H9 (cell line): ENCODE data around the gene WDPCP. TPM values are rescaled to one million over a fixed set of nuclear protein-coding genes. Genes with fewer than 3 reads are reported as not detected.
A peak's percentile ranks its signal among the peaks of the same experiment; 100 is the strongest.

Source experiments
- DNase-seq: peaks from one replicate; pipeline ENCODE4 v3.0.0-alpha.2; 2017
- H2AFZ ChIP-seq: one replicate; pipeline ENCODE4 v1.6.1; 2013; ENCODE audit warnings: mild to moderate bottlenecking, low read length, control low read depth, moderate library complexity
- H2AK5ac ChIP-seq: 2 replicates; pipeline ENCODE4 v1.6.1; 2013; ENCODE audit warnings: low read length, control low read depth, mixed read lengths; ENCODE audit not compliant: insufficient read length
- H2BK120ac ChIP-seq: one replicate; pipeline ENCODE4 v1.6.1; 2013; ENCODE audit warnings: low read depth, mild to moderate bottlenecking, low read length, control low read depth, inconsistent platforms; ENCODE audit not compliant: poor library complexity, severe bottlenecking
- H2BK12ac ChIP-seq: 2 replicates; pipeline ENCODE4 v1.6.1; 2013; ENCODE audit warnings: low read length, control low read depth, mixed read lengths, low read depth; ENCODE audit not compliant: insufficient read length
- H2BK15ac ChIP-seq: 2 replicates; pipeline ENCODE4 v1.6.1; 2013; ENCODE audit warnings: low read depth, low read length, control low read depth
- H2BK20ac ChIP-seq: one replicate; pipeline ENCODE4 v1.6.1; 2013; ENCODE audit warnings: low read depth, mild to moderate bottlenecking, low read length, control low read depth, inconsistent platforms; ENCODE audit not compliant: poor library complexity, severe bottlenecking
- H2BK5ac ChIP-seq: 2 replicates; pipeline ENCODE4 v1.6.1; 2013; ENCODE audit warnings: low read length, control low read depth, mixed read lengths; ENCODE audit not compliant: insufficient read length
- H3K14ac ChIP-seq: 2 replicates; pipeline ENCODE4 v1.6.1; 2013; ENCODE audit warnings: low read length, control low read depth; ENCODE audit not compliant: insufficient read depth
- H3K18ac ChIP-seq: 2 replicates; pipeline ENCODE4 v1.6.1; 2013; ENCODE audit warnings: low read depth, mild to moderate bottlenecking, mixed read lengths, low read length, control low read depth; ENCODE audit not compliant: insufficient read length
- H3K23ac ChIP-seq: 2 replicates; pipeline ENCODE4 v1.6.1; 2013; ENCODE audit warnings: low read length, control low read depth, mixed read lengths, low read depth; ENCODE audit not compliant: insufficient read length
- H3K23me2 ChIP-seq: 2 replicates; pipeline ENCODE4 v1.6.1; 2013; ENCODE audit warnings: low read depth, mild to moderate bottlenecking, mixed read lengths, low read length, control low read depth; ENCODE audit not compliant: insufficient read length, poor library complexity, severe bottlenecking
- H3K27ac ChIP-seq: 2 replicates; pipeline ENCODE4 v1.5.1; 2013; ENCODE audit warnings: low read length, control low read depth, mixed read lengths, low read depth; ENCODE audit not compliant: insufficient read length
- H3K27me3 ChIP-seq: 2 replicates; pipeline ENCODE4 v1.6.1; 2013; ENCODE audit warnings: low read length, control low read depth, inconsistent platforms; ENCODE audit not compliant: insufficient read depth
- H3K4ac ChIP-seq: 2 replicates; pipeline ENCODE4 v1.6.1; 2013; ENCODE audit warnings: low read depth, mild to moderate bottlenecking, control low read depth, inconsistent platforms, low read length, moderate library complexity
- H3K4me1 ChIP-seq: 2 replicates; pipeline ENCODE4 v1.6.1; 2013; ENCODE audit warnings: low read length, control low read depth, inconsistent platforms; ENCODE audit not compliant: insufficient read depth
- H3K4me2 ChIP-seq: 2 replicates; pipeline ENCODE4 v1.6.1; 2013; ENCODE audit warnings: low read length, control low read depth, mixed read lengths; ENCODE audit not compliant: insufficient read length, insufficient read depth
- H3K56ac ChIP-seq: 2 replicates; pipeline ENCODE4 v1.6.1; 2013; ENCODE audit warnings: low read depth, mild to moderate bottlenecking, mixed read lengths, low read length, control low read depth; ENCODE audit not compliant: insufficient read length
- H3K79me1 ChIP-seq: 2 replicates; pipeline ENCODE4 v1.6.1; 2013; ENCODE audit warnings: low read depth, mild to moderate bottlenecking, moderate library complexity, low read length, control low read depth, inconsistent platforms; ENCODE audit not compliant: insufficient read depth, poor library complexity, severe bottlenecking
- H3K79me2 ChIP-seq: 2 replicates; pipeline ENCODE4 v1.6.1; 2013; ENCODE audit warnings: low read length, control low read depth, inconsistent platforms; ENCODE audit not compliant: insufficient read depth
- H3K9ac ChIP-seq: 2 replicates; pipeline ENCODE4 v1.6.1; 2013; ENCODE audit warnings: low read length, control low read depth, mixed read lengths; ENCODE audit not compliant: insufficient read length; ENCODE audit errors: extremely low read depth
- H3K9me3 ChIP-seq: one replicate; pipeline ENCODE4 v1.6.1; 2013; ENCODE audit warnings: low read depth, low read length, inconsistent platforms; ENCODE audit not compliant: control insufficient read depth
- H3T11ph ChIP-seq: one replicate; pipeline ENCODE4 v1.6.1; 2013; ENCODE audit warnings: mild to moderate bottlenecking, low read length, control low read depth, inconsistent platforms
- H4K20me1 ChIP-seq: one replicate; pipeline ENCODE4 v1.6.1; 2013; ENCODE audit not compliant: control insufficient read depth, insufficient read length, insufficient read depth
- H4K5ac ChIP-seq: 2 replicates; pipeline ENCODE4 v1.6.1; 2013; ENCODE audit warnings: low read depth, mild to moderate bottlenecking, mixed read lengths, low read length, control low read depth; ENCODE audit not compliant: insufficient read length
- H4K8ac ChIP-seq: replicated peaks from 2 replicates; pipeline ENCODE4 v1.6.1; 2013; ENCODE audit warnings: low read length, control low read depth, mixed read lengths, low read depth; ENCODE audit not compliant: insufficient read length
- H4K91ac ChIP-seq: 2 replicates; pipeline ENCODE4 v1.6.1; 2013; ENCODE audit warnings: low read depth, mild to moderate bottlenecking, moderate library complexity, mixed read lengths, low read length, control low read depth; ENCODE audit not compliant: insufficient read length
- H3K27ac Mint-ChIP-seq, 3 experiments: 2 replicates in 2 of 3; 3 replicates in 1 of 3; pipeline ENCODE4 v1.8.0; 2020 to 2021; ENCODE audit warnings: mixed read lengths in 3 of 3, mild to moderate bottlenecking in 1 of 3, moderate library complexity in 1 of 3
- H3K27me3 Mint-ChIP-seq: 2 replicates; pipeline ENCODE4 v1.8.0; 2021; ENCODE audit warnings: low read depth, mild to moderate bottlenecking, moderate library complexity, mixed read lengths
- H3K36me3 Mint-ChIP-seq, 3 experiments: 2 replicates in 2 of 3; 3 replicates in 1 of 3; pipeline ENCODE4 v1.8.0; 2020 to 2021; ENCODE audit warnings: low read depth in 3 of 3, mixed read lengths in 3 of 3; ENCODE audit not compliant: insufficient read depth in 1 of 3
- H3K4me1 Mint-ChIP-seq, 2 experiments: 2 replicates each; pipeline ENCODE4 v1.8.0; 2020; ENCODE audit warnings: mixed read lengths in 2 of 2
- H3K4me3 Mint-ChIP-seq, 2 experiments: 2 replicates in 1 of 2; 3 replicates in 1 of 2; pipeline ENCODE4 v1.8.0; 2020 to 2021; ENCODE audit warnings: mild to moderate bottlenecking in 2 of 2, mixed read lengths in 2 of 2, moderate library complexity in 1 of 2
- H3K9me3 Mint-ChIP-seq, 2 experiments: 2 replicates in 1 of 2; 3 replicates in 1 of 2; pipeline ENCODE4 v1.8.0; 2020; ENCODE audit warnings: mild to moderate bottlenecking in 2 of 2, mixed read lengths in 2 of 2, moderate library complexity in 1 of 2
- CTCF ChIP-seq: fragments of 200-600 bp; sonication (generic); conservative IDR thresholded peaks from 3 replicates; pipeline ENCODE4 v1.8.0; 2021; ENCODE audit warnings: antibody characterized with exemption, mild to moderate bottlenecking
- whole genome bisulfite sequencing: extraction: QIAGEN DNeasy Blood & Tissue Kit; methylation state at CpG from one replicate; pipeline ENCODE4 v1.1.7; 2013; ENCODE audit warnings: missing lambda C conversion rate, low lambda C conversion rate, mixed read lengths; ENCODE audit not compliant: insufficient read length; ENCODE audit errors: extremely low coverage; 5-methylcytosine and 5-hydroxymethylcytosine counted together
- total RNA-seq: library from RNA; stranded (reverse); gene quantifications from 2 replicates; pipeline ENCODE4 v1.2.1, GENCODE V29; 2021

Gene WDPCP
- total RNA-seq, 1 experiment from 2014 or later, result 22.4 TPM

- Histone ChIP-seq H3K27ac (peak overlapping the region; percentile 100), H4K5ac (peak overlapping the region; percentile 76), H3K4me1 (peaks cover 16% of the 10 kb centered on the region; the same call in 1 of the 2 replicates), H3K79me1 (no peaks in the 10 kb centered on the region), H2BK5ac (peak overlapping the region; percentile 94), H3K79me2 (no peaks in the 10 kb centered on the region), H2BK120ac (peak overlapping the region; percentile 40), H3T11ph (peak overlapping the region; percentile 73), H3K4me2 (peak overlapping the region; percentile 52), H3K9me3 (no peaks in the 10 kb centered on the region), H3K56ac (peak overlapping the region; percentile 97), H3K23ac (no peak overlapping the region), H3K14ac (peak overlapping the region; percentile 79; the same call in 1 of the 2 replicates), H2AK5ac (peak overlapping the region; percentile 43), H3K23me2 (peaks cover 6% of the 10 kb centered on the region), H2AFZ (no peak overlapping the region), H4K91ac (no peak overlapping the region), H4K20me1 (no peaks in the 10 kb centered on the region), H3K27me3 (no peaks in the 10 kb centered on the region), H3K4ac (no peak overlapping the region; the same call in 1 of the 2 replicates), H2BK12ac (peak overlapping the region; percentile 63), H3K18ac (peak overlapping the region; percentile 89), H3K9ac (peak overlapping the region; percentile 77), H4K8ac (no peak overlapping the region), H2BK20ac (no peak overlapping the region), H2BK15ac (no peak overlapping the region)
- peak; percentile 84 for DNase-seq
- Mint-ChIP-seq H3K27ac (peak overlapping the region; percentile 98 to 99 (median 99)), H3K4me1 (peaks cover 80 to 88% of the 10 kb centered on the region in 2 experiments), H3K4me3 (peak overlapping the region; percentile 59 to 73), H3K36me3 (peaks cover 12 to 40% (median 16%) of the 10 kb centered on the region in 3 experiments; a peak in 6 of 7 replicates), H3K9me3 (peaks cover 7 to 14% of the 10 kb centered on the region in 2 experiments; a peak in 3 of 5 replicates), H3K27me3 (no peaks in the 10 kb centered on the region)
- no CpG with 5 or more reads among the region's 9 CpGs for WGBS
- no peak for TF ChIP-seq CTCF
Measured at GRCh38 chr2:63614983-63615945, 27.0 kb upstream of the WDPCP start.
